ENCODE measurements around the gene CKAP5. TPM values are rescaled to one million over a fixed set of nuclear protein-coding genes. Genes with fewer than 3 reads are reported as not detected.
A peak's percentile ranks its signal among the peaks of the same experiment; 100 is the strongest.
"Not testable (repeated sequence)": the region's sequence is repeated elsewhere in the genome, so short reads cannot be mapped to it uniquely, and the experiment has no call there.

The CKAP5 gene
- total RNA-seq, 1 experiment from 2014 or later, result 123 TPM

DNA sequence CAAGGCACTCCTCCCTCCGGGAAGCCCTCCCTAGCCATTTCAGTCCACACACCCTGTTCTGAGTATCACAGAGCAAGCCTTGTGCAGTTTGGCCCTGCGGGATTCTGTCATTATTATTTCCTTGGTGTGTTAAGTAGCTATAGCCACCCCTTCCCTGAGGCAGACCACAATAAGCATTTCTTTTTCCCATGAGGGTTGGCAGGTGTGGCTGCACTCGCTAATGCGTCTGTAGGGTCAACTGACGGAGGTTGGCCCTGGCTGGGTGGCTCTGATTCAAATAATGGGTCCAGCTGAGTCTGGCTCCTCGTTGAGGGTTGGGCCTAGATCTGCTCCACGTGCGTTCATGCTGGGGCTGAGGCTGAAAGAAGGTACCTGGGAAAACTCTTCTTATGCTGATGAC is 122.0 kb downstream of the CKAP5 start:
- Histone ChIP-seq H3K4me1 (replicated peaks) (no peaks in the 10 kb centered on the region), H3K27me3 (replicated peaks) (no peaks in the 10 kb centered on the region), H3K4me3 (no peak overlapping the region), H3K27ac (no peak overlapping the region), H3K36me3 (no peaks in the 10 kb centered on the region), H3K9me3 (replicated peaks) (no peaks in the 10 kb centered on the region)
- DNase-seq (ENCODE audit: low read depth in 1 of 2, low spot score in 2 of 2), result no peak

DNA sequence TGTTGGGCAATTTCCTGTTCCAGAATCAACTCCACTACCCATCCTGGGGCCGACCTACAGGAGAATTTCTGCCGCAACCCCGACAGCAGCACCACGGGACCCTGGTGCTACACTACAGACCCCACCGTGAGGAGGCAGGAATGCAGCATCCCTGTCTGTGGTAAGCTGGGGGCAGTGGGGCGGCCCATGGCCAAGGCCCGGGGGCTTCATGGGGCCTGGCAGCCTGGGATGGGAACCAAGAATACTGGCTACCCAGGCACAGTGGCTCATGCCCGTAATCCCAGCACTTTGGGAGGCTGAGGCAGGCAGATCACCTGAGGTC is 122.8 kb downstream of the CKAP5 start:
- Histone ChIP-seq H3K27me3 (replicated peaks) (no peaks in the 10 kb centered on the region), H3K4me3 (no peak overlapping the region), H3K4me1 (replicated peaks) (peaks cover 2% of the 10 kb centered on the region), H3K27ac (no peak overlapping the region), H3K9me3 (replicated peaks) (no peaks in the 10 kb centered on the region), H3K36me3 (no peaks in the 10 kb centered on the region)
- no peak for DNase-seq (ENCODE audit: low read depth in 1 of 2, low spot score in 2 of 2)

DNA sequence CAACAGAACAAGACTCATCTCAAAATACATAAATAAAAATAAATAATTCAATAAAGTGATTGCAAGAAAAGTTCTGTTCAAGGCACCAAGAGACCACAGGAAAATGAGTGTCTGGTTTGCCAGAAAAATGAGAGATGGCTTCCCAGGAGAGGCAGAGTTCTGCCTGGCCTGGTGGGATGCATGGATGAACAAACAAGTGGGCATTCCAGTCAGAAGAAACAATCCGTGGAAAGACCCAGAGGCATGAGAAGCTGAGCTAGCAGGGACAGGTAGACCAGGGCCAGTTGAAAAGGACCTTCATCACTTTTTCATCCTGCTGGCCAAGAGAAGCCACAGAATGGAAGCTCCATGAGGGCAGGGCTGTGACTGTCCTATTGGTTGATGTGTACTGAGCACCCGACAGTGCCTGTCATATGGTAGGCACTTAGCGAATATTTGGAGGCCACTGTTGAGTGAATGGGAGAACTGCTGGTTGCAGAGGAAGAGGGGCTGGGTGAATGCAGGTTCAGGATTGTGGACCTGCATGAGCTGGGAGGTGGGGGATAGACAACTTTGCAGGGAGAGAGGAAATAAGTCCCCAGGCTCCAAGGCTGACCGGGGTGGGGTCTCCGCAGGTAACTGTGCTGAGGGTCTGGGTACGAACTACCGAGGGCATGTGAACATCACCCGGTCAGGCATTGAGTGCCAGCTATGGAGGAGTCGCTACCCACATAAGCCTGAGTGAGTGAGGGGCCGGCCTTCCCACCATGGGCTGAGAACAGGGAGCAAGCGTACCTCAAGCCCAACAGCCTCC is 123.3 kb downstream of the CKAP5 start:
- H3K27me3 ChIP-seq (replicated peaks), result no peaks in the 10 kb centered on the region

DNA sequence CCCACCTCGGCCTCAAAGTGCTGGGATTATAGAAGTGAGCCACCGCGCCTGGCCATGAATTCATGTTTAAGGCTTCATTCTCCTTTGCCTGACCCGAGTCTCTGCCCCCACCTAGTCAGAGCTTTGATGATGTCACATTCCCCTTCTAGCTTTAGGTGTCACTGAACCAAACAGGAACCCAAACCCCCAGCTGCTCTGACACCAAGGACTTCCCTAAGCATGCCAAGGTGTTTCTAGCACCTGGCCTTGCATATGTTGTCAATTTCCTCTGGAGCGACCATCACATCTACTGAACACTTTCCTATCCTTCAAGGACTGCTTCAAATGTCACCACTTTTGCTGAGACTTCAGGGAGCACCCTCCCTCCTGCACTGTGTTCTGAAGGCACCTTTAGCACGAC is 124.8 kb downstream of the CKAP5 start:
- Histone ChIP-seq H3K27me3 (replicated peaks) (no peaks in the 10 kb centered on the region), H3K4me1 (replicated peaks) (peaks cover 6% of the 10 kb centered on the region), H3K9me3 (replicated peaks) (no peaks in the 10 kb centered on the region), H3K36me3 (no peaks in the 10 kb centered on the region), H3K27ac (no peak overlapping the region), H3K4me3 (no peak overlapping the region)
- no peak for DNase-seq (ENCODE audit: low read depth in 1 of 2, low spot score in 2 of 2)

More for the DNA sequence above, 123.3 kb downstream of the CKAP5 start:
- no peak overlapping the region for H3K4me3 ChIP-seq
- no peaks in the 10 kb centered on the region for H3K36me3 ChIP-seq
- H3K4me1 ChIP-seq (replicated peaks), result peaks cover 6% of the 10 kb centered on the region
- no peak for DNase-seq (ENCODE audit: low read depth in 1 of 2, low spot score in 2 of 2)
- H3K9me3 ChIP-seq (replicated peaks), result no peaks in the 10 kb centered on the region
- H3K27ac ChIP-seq, result no peak overlapping the region

DNA sequence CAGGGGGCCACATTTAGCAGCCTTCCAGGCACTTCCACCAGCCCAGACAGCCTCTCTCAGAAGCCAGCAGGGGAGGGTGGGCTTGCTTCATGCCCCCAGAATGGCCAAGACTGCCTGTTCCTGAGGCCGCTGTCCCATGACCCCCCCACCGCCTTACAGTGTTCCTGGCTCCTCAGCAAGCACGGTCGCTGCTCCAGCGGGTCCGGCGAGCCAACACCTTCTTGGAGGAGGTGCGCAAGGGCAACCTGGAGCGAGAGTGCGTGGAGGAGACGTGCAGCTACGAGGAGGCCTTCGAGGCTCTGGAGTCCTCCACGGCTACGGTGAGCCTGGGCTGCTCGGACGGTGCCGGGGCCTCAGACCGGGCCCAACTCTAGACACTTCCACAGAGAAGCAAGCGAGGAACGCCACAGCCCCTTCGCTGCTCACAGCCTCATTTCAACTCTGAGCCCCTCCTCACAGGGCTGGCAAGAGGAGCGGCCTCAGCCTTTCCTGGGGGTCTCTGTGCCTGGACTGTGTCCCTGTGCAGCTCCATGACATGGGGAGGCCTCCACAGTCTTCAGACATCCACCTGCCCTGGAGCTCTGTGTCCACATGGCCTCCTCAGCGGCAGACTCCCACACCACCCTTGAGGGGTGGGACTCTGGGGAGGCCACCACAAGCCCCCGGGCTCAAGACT is 126.4 kb downstream of the CKAP5 start:
- Histone ChIP-seq H3K9me3 (replicated peaks) (no peaks in the 10 kb centered on the region), H3K4me3 (no peak overlapping the region), H3K27me3 (replicated peaks) (no peaks in the 10 kb centered on the region), H3K36me3 (no peaks in the 10 kb centered on the region), H3K27ac (no peak overlapping the region), H3K4me1 (replicated peaks) (peaks cover 10% of the 10 kb centered on the region)
- no peak for DNase-seq (ENCODE audit: low read depth in 1 of 2, low spot score in 2 of 2)

DNA sequence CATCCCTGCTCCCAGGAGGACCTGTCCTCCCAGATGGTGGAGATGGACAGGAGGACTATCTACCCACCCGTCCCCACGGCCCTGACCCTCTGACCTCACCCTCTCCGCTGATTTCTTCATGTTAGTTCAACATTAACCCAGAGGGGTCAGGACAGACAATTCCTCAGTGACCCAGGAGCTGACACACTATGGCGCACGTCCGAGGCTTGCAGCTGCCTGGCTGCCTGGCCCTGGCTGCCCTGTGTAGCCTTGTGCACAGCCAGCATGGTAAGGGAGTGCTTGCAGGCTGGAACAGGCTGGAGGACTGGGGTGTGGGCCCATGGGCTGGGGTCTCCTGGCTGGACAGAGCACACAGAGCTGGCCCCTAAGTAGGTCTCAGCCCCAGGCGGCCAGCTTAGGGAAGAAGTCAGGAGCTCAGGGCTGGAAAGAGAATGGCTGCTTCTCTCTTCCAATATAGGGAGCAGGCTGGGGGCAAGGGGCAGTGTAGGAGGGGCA is 127.0 kb downstream of the CKAP5 start, which contains the start of gene F2:
Gene F2 (plus strand): TSS at position 166 of the 495 bp plus-strand sequence. CDS start 23 bp downstream, at position 189.
- H3K4me1 ChIP-seq (replicated peaks), result peaks cover 16% of the 10 kb centered on the region
- H3K9me3 ChIP-seq (replicated peaks), result no peaks in the 10 kb centered on the region
- no peak within 1 kb of the TSS for H3K27ac ChIP-seq
- H3K4me3 ChIP-seq, result no peak within 1 kb of the TSS
- no peaks in the 10 kb centered on the region for H3K27me3 ChIP-seq (replicated peaks)
- no peak for DNase-seq (ENCODE audit: low read depth in 1 of 2, low spot score in 2 of 2)
- no peaks in the 10 kb centered on the region for H3K36me3 ChIP-seq

DNA sequence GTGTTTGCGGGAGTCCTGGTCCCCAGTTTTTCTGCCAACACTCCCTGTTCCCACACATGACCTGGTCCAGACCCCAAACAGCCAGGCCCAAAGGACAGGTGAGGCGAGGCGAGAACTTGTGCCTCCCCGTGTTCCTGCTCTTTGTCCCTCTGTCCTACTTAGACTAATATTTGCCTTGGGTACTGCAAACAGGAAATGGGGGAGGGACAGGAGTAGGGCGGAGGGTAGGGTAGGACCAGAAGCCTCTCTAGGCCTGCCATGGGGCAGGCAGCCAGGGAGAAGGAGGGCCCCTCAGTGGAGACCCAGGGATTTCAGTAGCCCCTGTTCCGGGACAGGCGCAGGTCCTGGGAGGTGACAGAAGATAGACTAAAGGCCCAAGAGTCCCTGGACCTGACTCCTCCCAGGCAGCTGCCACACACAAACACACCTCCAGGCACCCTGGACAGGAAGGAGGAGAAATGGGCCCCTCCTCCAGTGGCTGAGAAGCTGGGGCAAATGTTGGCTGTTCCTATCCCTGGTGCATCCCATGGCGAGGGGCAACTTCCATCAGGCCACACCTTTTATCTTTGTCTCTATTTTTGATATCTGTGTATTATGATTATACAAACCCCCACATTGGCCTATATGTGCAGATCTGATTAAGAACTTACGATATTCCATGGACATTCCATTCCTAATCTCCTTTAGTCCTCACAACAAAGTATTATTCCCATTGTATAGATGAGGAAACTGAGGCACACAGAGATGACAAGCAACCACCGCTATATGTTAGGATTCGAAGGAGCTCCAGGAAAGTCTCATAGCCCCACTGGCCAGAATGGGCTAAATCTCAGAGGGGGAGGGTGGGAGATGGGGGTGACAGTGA is 127.7 kb downstream of the CKAP5 start:
- no peak overlapping the region for H3K27ac ChIP-seq
- no peak overlapping the region for H3K4me3 ChIP-seq
- H3K36me3 ChIP-seq, result no peaks in the 10 kb centered on the region
- no peaks in the 10 kb centered on the region for H3K27me3 ChIP-seq (replicated peaks)
- no peaks in the 10 kb centered on the region for H3K9me3 ChIP-seq (replicated peaks)
- H3K4me1 ChIP-seq (replicated peaks), result peaks cover 19% of the 10 kb centered on the region
- peak in 1 of 2 experiments; percentile 18 for DNase-seq (ENCODE audit: low read depth in 1 of 2, low spot score in 2 of 2)

DNA sequence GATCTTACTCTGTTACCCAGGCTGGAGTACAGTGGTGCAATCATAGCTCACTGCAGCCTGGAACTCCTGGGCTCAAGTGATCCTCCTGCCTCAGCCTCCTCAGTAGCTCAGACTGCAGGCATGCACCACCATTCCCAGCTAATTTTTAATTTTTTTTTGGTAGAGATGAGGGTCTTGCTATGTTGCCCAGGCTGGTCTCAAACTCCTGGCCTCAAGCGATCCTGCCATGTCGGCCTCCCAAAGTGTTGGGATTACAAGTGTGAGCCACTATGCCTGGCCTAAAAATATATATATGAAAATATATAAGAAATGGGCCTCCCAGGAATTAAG is 128.3 kb downstream of the CKAP5 start:
- not testable (repeated sequence) for H3K27me3 ChIP-seq (replicated peaks); DNase-seq (ENCODE audit: low read depth in 1 of 2, low spot score in 2 of 2); H3K36me3 ChIP-seq; H3K9me3 ChIP-seq (replicated peaks); H3K27ac ChIP-seq; H3K4me3 ChIP-seq
- H3K4me1 ChIP-seq (replicated peaks), result peaks cover 19% of the 10 kb centered on the region

DNA sequence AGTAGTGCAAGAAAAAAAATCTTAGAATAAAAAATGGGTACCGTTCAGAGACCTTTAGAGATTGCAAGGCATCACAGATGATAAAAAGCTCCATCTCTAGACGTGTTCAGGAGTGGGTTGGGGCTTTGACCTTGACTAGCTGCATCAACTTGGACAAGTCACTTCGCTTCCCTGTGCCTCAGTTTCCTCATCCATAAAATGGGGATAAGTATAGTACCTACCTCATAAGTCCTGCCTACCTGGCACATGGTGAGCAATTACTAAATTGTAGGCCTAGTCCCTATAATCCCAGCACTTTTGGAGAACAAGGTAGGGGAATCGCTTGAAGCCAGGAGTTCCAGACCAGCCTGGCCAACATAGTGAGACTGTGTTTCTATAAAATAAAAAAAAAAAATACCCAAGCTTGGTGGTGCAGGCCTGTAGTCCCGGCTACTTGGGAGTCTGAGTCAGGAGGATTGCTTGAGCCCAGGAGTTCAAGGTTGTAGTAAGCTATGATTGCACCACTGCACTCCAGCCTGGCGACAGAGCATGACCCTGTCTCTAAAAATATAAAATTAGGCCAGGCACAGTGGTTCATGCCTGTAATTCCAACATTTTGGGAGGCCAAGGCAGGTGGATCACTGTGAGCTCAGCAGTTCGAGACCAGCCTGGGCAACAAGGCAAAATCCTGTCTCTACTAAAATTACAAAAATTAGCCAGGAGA is 133.1 kb downstream of the CKAP5 start:
- H3K27me3 ChIP-seq (replicated peaks), result no peaks in the 10 kb centered on the region
- peaks cover 5% of the 10 kb centered on the region for H3K36me3 ChIP-seq
- no peaks in the 10 kb centered on the region for H3K9me3 ChIP-seq (replicated peaks)
- peaks cover 14% of the 10 kb centered on the region for H3K4me1 ChIP-seq (replicated peaks)
- H3K4me3 ChIP-seq, result no peak overlapping the region
- no peak for DNase-seq (ENCODE audit: low read depth in 1 of 2, low spot score in 2 of 2)
- H3K27ac ChIP-seq, result no peak overlapping the region

DNA sequence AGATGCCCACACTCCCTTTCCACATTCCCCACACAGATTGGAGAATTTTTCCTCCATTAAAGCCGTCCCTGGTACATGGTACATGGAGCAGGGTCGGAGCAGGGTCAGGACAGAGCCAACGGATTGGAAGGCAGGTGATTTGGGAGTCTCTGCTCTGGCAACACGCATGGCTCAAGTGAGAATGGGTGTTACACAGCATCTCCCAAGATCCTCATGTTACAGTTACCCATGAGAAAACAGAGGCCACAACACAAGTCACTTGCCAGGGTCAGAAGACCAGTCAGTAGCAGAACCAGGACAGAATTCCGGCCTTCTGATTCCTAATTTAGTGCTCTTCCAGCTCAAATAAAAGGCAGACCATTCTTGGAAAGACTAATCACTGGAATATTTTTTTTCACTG is 134.8 kb downstream of the CKAP5 start:
- H3K27me3 ChIP-seq (replicated peaks), result no peaks in the 10 kb centered on the region
- peaks cover 19% of the 10 kb centered on the region for H3K36me3 ChIP-seq
- DNase-seq (ENCODE audit: low read depth in 1 of 2, low spot score in 2 of 2), result no peak
- H3K4me3 ChIP-seq, result no peak overlapping the region
- H3K4me1 ChIP-seq (replicated peaks), result peaks cover 13% of the 10 kb centered on the region
- no peak overlapping the region for H3K27ac ChIP-seq
- H3K9me3 ChIP-seq (replicated peaks), result no peaks in the 10 kb centered on the region

DNA sequence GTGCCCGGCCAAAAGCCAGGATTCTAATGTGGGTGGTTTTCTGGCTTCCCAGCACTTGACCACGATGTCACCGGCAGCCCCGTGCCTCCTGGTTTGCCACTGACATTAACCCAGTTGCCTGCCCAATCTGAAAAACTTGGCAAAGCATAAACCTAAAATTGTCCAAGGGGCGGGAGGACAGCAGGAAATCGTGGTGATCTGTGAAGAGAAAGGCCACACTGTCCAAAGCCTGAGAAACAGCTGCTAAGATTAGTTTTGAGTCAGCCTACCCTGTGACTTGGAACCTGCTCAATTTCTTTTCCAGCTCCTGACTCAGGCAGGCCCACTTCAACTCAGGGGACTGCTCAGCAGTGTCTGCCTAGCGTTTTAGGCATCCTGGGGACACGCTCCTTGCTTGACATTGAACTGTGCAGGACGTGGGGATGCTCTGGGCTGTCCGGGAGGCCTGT is 135.2 kb downstream of the CKAP5 start:
- Histone ChIP-seq H3K36me3 (peaks cover 24% of the 10 kb centered on the region), H3K4me1 (replicated peaks) (peaks cover 13% of the 10 kb centered on the region), H3K4me3 (no peak overlapping the region), H3K9me3 (replicated peaks) (no peaks in the 10 kb centered on the region; the same call in 1 of the 2 replicates), H3K27me3 (replicated peaks) (no peaks in the 10 kb centered on the region), H3K27ac (no peak overlapping the region)
- no peak for DNase-seq (ENCODE audit: low read depth in 1 of 2, low spot score in 2 of 2)

DNA sequence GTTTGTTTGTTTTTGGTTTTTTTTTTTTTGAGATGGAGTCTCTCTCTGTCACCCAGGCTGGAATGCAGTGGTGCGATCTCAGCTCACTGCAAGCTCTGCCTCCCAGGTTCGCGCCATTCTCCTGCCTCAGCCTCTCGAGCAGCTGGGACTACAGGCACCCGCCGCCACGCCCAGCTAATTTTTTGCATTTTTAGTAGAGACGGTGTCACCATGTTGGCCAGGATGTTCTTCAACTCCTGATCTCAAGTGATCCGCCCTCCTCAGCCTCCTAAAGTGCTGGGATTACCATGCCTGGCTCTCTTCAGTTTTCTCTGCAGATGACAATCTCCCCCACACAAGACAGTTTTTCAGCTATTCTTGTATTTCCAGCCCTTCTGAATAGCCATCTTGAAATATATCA is 136.7 kb downstream of the CKAP5 start:
- H3K4me3 ChIP-seq; H3K4me1 ChIP-seq (replicated peaks); DNase-seq (ENCODE audit: low read depth in 1 of 2, low spot score in 2 of 2); H3K27me3 ChIP-seq (replicated peaks); H3K9me3 ChIP-seq (replicated peaks); H3K27ac ChIP-seq: not testable (repeated sequence)
- peaks cover 39% of the 10 kb centered on the region for H3K36me3 ChIP-seq

DNA sequence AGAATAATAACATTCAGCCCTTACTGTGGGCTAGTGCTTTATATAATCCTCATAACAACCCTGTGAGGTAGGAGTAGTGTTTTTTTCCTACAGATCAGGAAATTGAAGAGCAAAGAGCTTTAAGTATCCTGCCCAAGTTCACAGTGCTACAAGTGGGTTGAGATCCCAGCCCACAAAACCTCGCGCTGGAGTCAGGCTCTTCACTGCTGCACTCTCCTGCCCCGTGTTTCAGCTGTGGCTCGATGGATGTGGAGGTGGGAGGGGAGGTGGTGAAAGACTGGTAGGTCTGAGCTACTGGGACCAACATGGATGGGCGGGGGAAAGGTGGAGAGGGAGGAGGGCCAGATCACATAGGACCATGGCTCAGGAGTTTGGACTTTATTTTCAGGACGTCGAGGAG is 139.2 kb downstream of the CKAP5 start:
- DNase-seq (ENCODE audit: low read depth in 1 of 2, low spot score in 2 of 2), result no peak
- Histone ChIP-seq H3K9me3 (replicated peaks) (no peaks in the 10 kb centered on the region; the same call in 1 of the 2 replicates), H3K27ac (no peak overlapping the region), H3K36me3 (peaks cover 61% of the 10 kb centered on the region), H3K4me1 (replicated peaks) (no peaks in the 10 kb centered on the region; the same call in 1 of the 2 replicates), H3K4me3 (no peak overlapping the region), H3K27me3 (replicated peaks) (no peaks in the 10 kb centered on the region)
